ENCODE measurements around the gene ITFG1. TPM values are rescaled to one million over a fixed set of nuclear protein-coding genes. Genes with fewer than 3 reads are reported as not detected.

Gene ITFG1
- total and polyA plus RNA-seq, 9 of the 15 experiments (the other 6 are each of a cell fraction or from before 2014, with no cell fraction given): 17.1 to 83.5 (median 35.8) TPM

- TF ChIP-seq NONO (IDR thresholded peaks at IDR 0.05; ENCODE audit: low read depth in 2 of 2, low read length in 1 of 2) (peak; percentile 35 to 64; a peak in 1 of 4 replicates), IFI16 (CRISPR knock-in tag; IDR thresholded peaks at IDR 0.05) (no peak), ESRRB (CRISPR knock-in tag; IDR thresholded peaks at IDR 0.05; ENCODE audit: borderline replicate concordance) (no peak), TGIF2 (CRISPR knock-in tag; IDR thresholded peaks at IDR 0.05) (no peak), ZNF134 (CRISPR knock-in tag; conservative IDR thresholded peaks at IDR 0.05) (no peak), SNIP1 (IDR thresholded peaks at IDR 0.05; ENCODE audit: low read depth) (no peak), ZNF124 (CRISPR knock-in tag; IDR thresholded peaks at IDR 0.05) (no peak), ILF3 (IDR thresholded peaks at IDR 0.05; ENCODE audit: borderline replicate concordance) (no peak), ZBTB34 (CRISPR knock-in tag; IDR thresholded peaks at IDR 0.05) (no peak), ARID1B (IDR thresholded peaks at IDR 0.05) (no peak), REST (IDR thresholded peaks at IDR 0.05; ENCODE audit: borderline replicate concordance) (no peak), REST (CRISPR knock-in tag; IDR thresholded peaks at IDR 0.05; ENCODE audit: low read depth) (peak; percentile 52; the same call in 1 of the 2 replicates), KAT7 (CRISPR knock-in tag; IDR thresholded peaks at IDR 0.05; ENCODE audit: borderline replicate concordance) (peak; percentile 32)
- TF ChIP-seq, protein P1, sequence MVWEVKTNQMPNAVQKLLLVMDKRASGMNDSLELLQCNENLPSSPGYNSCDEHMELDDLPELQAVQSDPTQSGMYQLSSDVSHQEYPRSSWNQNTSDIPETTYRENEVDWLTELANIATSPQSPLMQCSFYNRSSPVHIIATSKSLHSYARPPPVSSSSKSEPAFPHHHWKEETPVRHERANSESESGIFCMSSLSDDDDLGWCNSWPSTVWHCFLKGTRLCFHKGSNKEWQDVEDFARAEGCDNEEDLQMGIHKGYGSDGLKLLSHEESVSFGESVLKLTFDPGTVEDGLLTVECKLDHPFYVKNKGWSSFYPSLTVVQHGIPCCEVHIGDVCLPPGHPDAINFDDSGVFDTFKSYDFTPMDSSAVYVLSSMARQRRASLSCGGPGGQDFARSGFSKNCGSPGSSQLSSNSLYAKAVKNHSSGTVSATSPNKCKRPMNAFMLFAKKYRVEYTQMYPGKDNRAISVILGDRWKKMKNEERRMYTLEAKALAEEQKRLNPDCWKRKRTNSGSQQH (CRISPR knock-in tag; IDR thresholded peaks at IDR 0.05): no peak
- TF ChIP-seq, protein P2, sequence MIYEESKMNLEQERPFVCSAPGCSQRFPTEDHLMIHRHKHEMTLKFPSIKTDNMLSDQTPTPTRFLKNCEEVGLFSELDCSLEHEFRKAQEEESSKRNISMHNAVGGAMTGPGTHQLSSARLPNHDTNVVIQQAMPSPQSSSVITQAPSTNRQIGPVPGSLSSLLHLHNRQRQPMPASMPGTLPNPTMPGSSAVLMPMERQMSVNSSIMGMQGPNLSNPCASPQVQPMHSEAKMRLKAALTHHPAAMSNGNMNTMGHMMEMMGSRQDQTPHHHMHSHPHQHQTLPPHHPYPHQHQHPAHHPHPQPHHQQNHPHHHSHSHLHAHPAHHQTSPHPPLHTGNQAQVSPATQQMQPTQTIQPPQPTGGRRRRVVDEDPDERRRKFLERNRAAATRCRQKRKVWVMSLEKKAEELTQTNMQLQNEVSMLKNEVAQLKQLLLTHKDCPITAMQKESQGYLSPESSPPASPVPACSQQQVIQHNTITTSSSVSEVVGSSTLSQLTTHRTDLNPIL (CRISPR knock-in tag; IDR thresholded peaks at IDR 0.05): no peak
These were observed at the start of gene ITFG1, which contains the start of gene PHKB (continued) for GRCh38 chr16:47460711-47461597.
